ENCODE measurements around the gene CNTRL. TPM values are rescaled to one million over a fixed set of nuclear protein-coding genes. Genes with fewer than 3 reads are reported as not detected.

The CNTRL gene
- total and polyA plus RNA-seq, 2 donors (not counting 1 experiment from before 2014, with no cell fraction given) = 3.8 to 6.8 TPM

DNA sequence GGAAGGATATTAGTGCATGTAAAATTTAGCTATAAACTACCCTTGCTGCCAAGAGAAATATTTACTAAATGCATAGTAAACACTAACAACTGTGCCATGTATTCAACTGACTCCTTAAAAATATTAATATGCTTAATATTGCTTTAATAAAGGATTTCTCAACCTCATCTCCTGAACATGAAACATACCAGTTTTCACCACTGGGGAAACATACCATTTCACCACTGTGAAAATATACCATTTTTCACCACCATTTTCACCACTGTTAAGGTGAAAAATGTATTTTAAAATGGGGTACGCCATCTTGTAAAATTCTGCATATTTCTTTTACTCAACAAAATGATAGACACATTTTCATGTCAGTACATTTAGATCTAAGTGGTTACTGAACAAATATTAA lies 122.4 kb downstream of the CNTRL start:
- Histone ChIP-seq H4K20me1 (ENCODE audit: control insufficient read depth, extremely low read depth, insufficient read depth, low read length) (peaks cover 8% of the 10 kb centered on the region), H3K27me3 (ENCODE audit: control insufficient read depth, insufficient read depth, low read length) (no peaks in the 10 kb centered on the region), H3K4me2 (ENCODE audit: extremely low read depth, insufficient read depth, low read length) (peak overlapping the region; percentile 21), H3K9ac (ENCODE audit: insufficient read depth, low read length) (no peak overlapping the region), H3K27ac (ENCODE audit: insufficient read depth, low read length) (no peak overlapping the region), H3K4me1 (ENCODE audit: control insufficient read depth, extremely low read depth, insufficient read depth, low read length) (peaks cover 6% of the 10 kb centered on the region), H3K79me2 (ENCODE audit: control insufficient read depth, insufficient read depth, low read length) (peaks cover 95% of the 10 kb centered on the region), H2AFZ (ENCODE audit: low read length) (no peak overlapping the region), H3K4me3 (replicated peaks in 1 of 4; ENCODE audit: control extremely low read depth in 1 of 4, insufficient read depth in 1 of 4, low read depth in 3 of 4, low read length in 4 of 4) (peak overlapping the region in 1 of 4 experiments; percentile 7), H3K36me3 (ENCODE audit: control insufficient read depth, insufficient read depth, low read length) (no peaks in the 10 kb centered on the region), H3K9me3 (ENCODE audit: control insufficient read depth, insufficient read depth, low read depth, low read length) (no peaks in the 10 kb centered on the region)
- no peak for DNase-seq (ENCODE audit: low read depth in 2 of 2)
- TF ChIP-seq, protein P1, sequence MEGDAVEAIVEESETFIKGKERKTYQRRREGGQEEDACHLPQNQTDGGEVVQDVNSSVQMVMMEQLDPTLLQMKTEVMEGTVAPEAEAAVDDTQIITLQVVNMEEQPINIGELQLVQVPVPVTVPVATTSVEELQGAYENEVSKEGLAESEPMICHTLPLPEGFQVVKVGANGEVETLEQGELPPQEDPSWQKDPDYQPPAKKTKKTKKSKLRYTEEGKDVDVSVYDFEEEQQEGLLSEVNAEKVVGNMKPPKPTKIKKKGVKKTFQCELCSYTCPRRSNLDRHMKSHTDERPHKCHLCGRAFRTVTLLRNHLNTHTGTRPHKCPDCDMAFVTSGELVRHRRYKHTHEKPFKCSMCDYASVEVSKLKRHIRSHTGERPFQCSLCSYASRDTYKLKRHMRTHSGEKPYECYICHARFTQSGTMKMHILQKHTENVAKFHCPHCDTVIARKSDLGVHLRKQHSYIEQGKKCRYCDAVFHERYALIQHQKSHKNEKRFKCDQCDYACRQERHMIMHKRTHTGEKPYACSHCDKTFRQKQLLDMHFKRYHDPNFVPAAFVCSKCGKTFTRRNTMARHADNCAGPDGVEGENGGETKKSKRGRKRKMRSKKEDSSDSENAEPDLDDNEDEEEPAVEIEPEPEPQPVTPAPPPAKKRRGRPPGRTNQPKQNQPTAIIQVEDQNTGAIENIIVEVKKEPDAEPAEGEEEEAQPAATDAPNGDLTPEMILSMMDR (conservative IDR thresholded peaks at IDR 0.05 in 1 of 2, IDR thresholded peaks at IDR 0.05 in 1 of 2; ENCODE audit: low read depth in 1 of 2, low read length in 2 of 2) = no peak
- TF ChIP-seq EZH2 (IDR thresholded peaks at IDR 0.05; ENCODE audit: low read length, missing control alignments) = no peak

DNA sequence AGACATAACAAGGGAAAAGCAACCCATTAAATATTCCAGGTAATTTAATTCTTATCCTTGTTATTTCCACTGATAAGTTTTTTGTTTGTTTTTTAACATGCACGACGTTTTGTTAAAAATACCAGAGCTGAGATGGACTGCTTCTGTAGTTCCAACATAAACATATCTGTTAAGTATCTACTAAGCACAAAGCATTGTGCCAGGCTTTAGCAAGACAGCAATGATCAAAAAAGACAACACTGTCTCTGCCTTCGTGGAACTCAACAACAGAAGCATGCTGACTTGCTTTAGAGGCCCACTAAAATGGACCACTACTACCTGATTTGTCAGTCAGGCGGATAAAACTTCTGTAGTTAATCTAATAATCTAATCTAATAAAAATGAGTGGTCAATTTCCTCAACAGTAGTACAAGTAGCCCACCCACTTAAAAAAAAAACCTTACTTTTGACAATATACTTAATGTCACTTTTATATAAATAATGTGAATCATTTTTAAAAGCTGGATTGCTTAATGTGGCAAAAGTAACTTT lies 123.8 kb downstream of the CNTRL start:
- H3K4me3 ChIP-seq (replicated peaks in 1 of 4; ENCODE audit: control extremely low read depth in 1 of 4, insufficient read depth in 1 of 4, low read depth in 3 of 4, low read length in 4 of 4) = peak overlapping the region in 3 of 4 experiments; percentile 79 to 97 (median 83)
- peaks cover 8% of the 10 kb centered on the region for H4K20me1 ChIP-seq (ENCODE audit: control insufficient read depth, extremely low read depth, insufficient read depth, low read length)
- peaks cover 81% of the 10 kb centered on the region for H3K79me2 ChIP-seq (ENCODE audit: control insufficient read depth, insufficient read depth, low read length)
- TF ChIP-seq EZH2 (IDR thresholded peaks at IDR 0.05; ENCODE audit: low read length, missing control alignments) = no peak
- TF ChIP-seq, protein P1 (conservative IDR thresholded peaks at IDR 0.05 in 1 of 2, IDR thresholded peaks at IDR 0.05 in 1 of 2; ENCODE audit: low read depth in 1 of 2, low read length in 2 of 2) = no peak
- H3K36me3 ChIP-seq (ENCODE audit: control insufficient read depth, insufficient read depth, low read length) = no peaks in the 10 kb centered on the region
- no peaks in the 10 kb centered on the region for H3K27me3 ChIP-seq (ENCODE audit: control insufficient read depth, insufficient read depth, low read length)
- H3K9ac ChIP-seq (ENCODE audit: insufficient read depth, low read length) = no peak overlapping the region
- no peak for DNase-seq (ENCODE audit: low read depth in 2 of 2)
- no peak overlapping the region for H2AFZ ChIP-seq (ENCODE audit: low read length)
- H3K4me1 ChIP-seq (ENCODE audit: control insufficient read depth, extremely low read depth, insufficient read depth, low read length) = peaks cover 7% of the 10 kb centered on the region
- no peak overlapping the region for H3K27ac ChIP-seq (ENCODE audit: insufficient read depth, low read length)
- H3K4me2 ChIP-seq (ENCODE audit: extremely low read depth, insufficient read depth, low read length) = peak overlapping the region; percentile 88
- H3K9me3 ChIP-seq (ENCODE audit: control insufficient read depth, insufficient read depth, low read depth, low read length) = no peaks in the 10 kb centered on the region

DNA sequence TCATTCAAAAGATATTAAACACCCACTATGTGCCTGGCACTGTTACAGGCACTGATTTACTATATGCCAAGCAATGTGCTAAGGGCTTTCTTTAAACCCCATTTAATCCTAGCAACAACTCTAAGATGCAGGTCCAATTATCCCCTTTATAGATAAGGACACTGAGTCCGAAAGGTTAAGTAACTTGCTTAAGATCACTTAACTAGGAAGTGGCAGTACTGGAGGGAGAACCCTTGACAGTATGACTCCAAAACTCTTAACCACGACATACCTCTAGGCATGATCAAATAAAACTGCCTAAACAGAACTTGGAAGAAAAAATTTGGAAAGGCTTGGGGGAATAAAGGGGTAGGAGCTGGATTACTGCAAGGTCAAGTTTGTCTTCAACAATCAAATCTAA lies 125.2 kb downstream of the CNTRL start:
- no peaks in the 10 kb centered on the region for H3K9me3 ChIP-seq (ENCODE audit: control insufficient read depth, insufficient read depth, low read depth, low read length)
- peaks cover 67% of the 10 kb centered on the region for H3K79me2 ChIP-seq (ENCODE audit: control insufficient read depth, insufficient read depth, low read length)
- TF ChIP-seq EZH2 (IDR thresholded peaks at IDR 0.05; ENCODE audit: low read length, missing control alignments) = no peak
- TF ChIP-seq, protein P1 (conservative IDR thresholded peaks at IDR 0.05 in 1 of 2, IDR thresholded peaks at IDR 0.05 in 1 of 2; ENCODE audit: low read depth in 1 of 2, low read length in 2 of 2) = no peak
- H3K4me2 ChIP-seq (ENCODE audit: extremely low read depth, insufficient read depth, low read length) = peak overlapping the region; percentile 88
- peak overlapping the region; percentile 52 to 97 (median 81) for H3K4me3 ChIP-seq (replicated peaks in 1 of 4; ENCODE audit: control extremely low read depth in 1 of 4, insufficient read depth in 1 of 4, low read depth in 3 of 4, low read length in 4 of 4)
- peaks cover 7% of the 10 kb centered on the region for H3K4me1 ChIP-seq (ENCODE audit: control insufficient read depth, extremely low read depth, insufficient read depth, low read length)
- no peaks in the 10 kb centered on the region for H3K27me3 ChIP-seq (ENCODE audit: control insufficient read depth, insufficient read depth, low read length)
- no peaks in the 10 kb centered on the region for H3K36me3 ChIP-seq (ENCODE audit: control insufficient read depth, insufficient read depth, low read length)
- peak in 1 of 2 donors; percentile 38 for DNase-seq (ENCODE audit: low read depth in 2 of 2)
- H3K27ac ChIP-seq (ENCODE audit: insufficient read depth, low read length) = no peak overlapping the region
- H2AFZ ChIP-seq (ENCODE audit: low read length) = no peak overlapping the region
- H4K20me1 ChIP-seq (ENCODE audit: control insufficient read depth, extremely low read depth, insufficient read depth, low read length) = peaks cover 7% of the 10 kb centered on the region
- H3K9ac ChIP-seq (ENCODE audit: insufficient read depth, low read length) = no peak overlapping the region
